ENCODE data around the gene USP10.

The USP10 gene

DNA sequence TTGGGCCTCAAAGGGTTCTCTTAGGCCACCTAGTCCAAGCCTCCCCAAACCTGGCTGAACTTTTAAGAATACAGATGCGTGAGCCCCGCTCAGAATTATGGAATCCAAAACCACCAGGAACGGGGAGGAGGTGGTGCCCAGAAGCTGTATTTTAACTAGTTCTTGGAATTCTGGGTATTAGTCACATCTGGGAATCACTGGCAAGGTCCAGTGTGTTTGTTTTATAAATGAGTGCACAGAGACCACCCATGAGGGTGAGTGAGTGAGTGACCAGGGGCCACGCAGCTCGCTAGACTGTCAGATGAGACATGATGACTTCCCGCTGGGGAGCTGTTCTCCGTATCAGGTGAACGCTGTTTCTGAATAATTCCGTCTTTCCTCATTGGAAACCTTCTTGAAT lies 37.3 kb upstream of the USP10 start:
- in situ Hi-C loops (cut with MboI; ENCODE audit: low sequenced_read_pairs, unreplicated experiment) = no loop called here
- TF ChIP-seq, protein P1, sequence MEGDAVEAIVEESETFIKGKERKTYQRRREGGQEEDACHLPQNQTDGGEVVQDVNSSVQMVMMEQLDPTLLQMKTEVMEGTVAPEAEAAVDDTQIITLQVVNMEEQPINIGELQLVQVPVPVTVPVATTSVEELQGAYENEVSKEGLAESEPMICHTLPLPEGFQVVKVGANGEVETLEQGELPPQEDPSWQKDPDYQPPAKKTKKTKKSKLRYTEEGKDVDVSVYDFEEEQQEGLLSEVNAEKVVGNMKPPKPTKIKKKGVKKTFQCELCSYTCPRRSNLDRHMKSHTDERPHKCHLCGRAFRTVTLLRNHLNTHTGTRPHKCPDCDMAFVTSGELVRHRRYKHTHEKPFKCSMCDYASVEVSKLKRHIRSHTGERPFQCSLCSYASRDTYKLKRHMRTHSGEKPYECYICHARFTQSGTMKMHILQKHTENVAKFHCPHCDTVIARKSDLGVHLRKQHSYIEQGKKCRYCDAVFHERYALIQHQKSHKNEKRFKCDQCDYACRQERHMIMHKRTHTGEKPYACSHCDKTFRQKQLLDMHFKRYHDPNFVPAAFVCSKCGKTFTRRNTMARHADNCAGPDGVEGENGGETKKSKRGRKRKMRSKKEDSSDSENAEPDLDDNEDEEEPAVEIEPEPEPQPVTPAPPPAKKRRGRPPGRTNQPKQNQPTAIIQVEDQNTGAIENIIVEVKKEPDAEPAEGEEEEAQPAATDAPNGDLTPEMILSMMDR (IDR thresholded peaks at IDR 0.05; ENCODE audit: borderline replicate concordance, control extremely low read depth, extremely low read depth, insufficient read depth, missing control alignments) = no peak
- DNase-seq (ENCODE audit: low spot score) = no peak

DNA sequence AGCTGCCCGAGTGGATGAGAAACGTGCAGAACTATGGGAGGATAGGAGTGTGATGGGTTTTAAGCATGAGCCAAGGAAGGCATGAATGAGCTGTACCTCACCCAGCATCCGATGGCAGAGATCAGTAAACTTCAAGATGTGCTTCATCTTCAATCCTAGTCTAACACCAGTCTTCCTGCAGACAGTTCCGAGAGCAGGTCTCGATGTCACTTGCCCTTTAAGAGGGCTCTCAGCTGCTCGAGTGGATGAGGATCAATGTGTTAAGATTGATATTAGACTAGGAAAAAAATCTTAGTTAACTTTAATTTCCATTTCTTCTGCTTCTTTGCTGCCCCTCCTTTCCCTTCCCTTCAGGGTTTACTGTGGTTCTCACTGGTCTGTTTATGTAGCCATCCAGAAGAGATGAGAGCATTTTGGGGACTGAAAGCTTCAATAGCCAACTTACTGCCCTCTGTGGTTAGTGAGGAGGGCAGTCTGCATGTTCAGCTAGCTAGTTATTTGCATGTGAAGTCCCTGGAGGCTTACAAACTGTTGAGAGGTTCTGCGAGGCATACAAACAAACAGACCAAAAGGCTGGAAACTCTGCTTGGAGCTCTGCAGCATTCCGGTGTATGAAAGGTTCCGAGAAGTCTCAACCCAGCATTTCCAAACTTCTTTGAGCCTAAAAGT lies 36.2 kb upstream of the USP10 start:
- in situ Hi-C loops (cut with MboI; ENCODE audit: low sequenced_read_pairs, unreplicated experiment) = no loop called here
- peak; percentile 53 for DNase-seq (ENCODE audit: low spot score)
- TF ChIP-seq, protein P1 (IDR thresholded peaks at IDR 0.05; ENCODE audit: borderline replicate concordance, control extremely low read depth, extremely low read depth, insufficient read depth, missing control alignments) = no peak

DNA sequence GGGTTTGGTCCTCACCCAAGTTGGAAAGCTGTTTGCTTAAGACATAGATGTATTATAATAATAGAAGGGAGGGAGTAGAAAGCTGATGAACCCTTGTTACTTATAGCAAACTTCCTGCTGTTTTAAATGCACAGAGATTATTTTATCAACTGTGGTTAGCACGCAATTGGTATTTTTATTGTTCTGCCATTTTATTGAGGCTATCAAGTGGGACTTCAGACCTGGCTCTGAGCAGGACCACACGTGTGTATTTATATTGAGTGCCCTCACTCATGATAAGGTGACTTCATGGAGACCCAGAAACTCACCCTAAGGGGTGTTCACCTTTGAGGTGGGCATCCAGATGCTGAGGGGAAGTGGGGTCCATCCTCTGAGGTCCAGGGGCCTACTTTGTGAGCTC lies 34.4 kb upstream of the USP10 start:
- in situ Hi-C loops (cut with MboI; ENCODE audit: low sequenced_read_pairs, unreplicated experiment) = no loop called here
- TF ChIP-seq, protein P1 (IDR thresholded peaks at IDR 0.05; ENCODE audit: borderline replicate concordance, control extremely low read depth, extremely low read depth, insufficient read depth, missing control alignments) = no peak
- DNase-seq (ENCODE audit: low spot score) = no peak

DNA sequence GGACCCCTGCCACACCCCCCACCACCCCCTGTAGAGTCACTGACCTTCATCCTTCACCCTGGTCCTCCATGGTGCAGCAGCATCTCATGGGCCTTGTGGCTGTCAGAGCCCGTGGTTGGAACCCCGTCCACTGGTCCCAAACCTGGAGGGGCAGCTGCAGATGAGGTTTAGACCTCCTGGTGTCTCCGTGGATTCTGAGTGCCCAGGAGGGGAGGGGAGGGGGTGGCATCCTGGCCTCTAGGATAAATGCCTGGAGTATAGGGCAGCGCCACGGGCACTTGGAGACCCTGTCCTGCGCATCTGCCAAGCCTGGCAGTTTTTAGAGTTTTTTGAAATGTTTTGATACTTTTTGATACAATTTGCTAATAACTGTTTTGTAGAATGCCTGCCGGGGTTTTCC lies 34.0 kb upstream of the USP10 start:
- TF ChIP-seq, protein P1 (IDR thresholded peaks at IDR 0.05; ENCODE audit: borderline replicate concordance, control extremely low read depth, extremely low read depth, insufficient read depth, missing control alignments) = no peak
- in situ Hi-C loops (cut with MboI; ENCODE audit: low sequenced_read_pairs, unreplicated experiment) = no loop called here
- no peak for DNase-seq (ENCODE audit: low spot score)

DNA sequence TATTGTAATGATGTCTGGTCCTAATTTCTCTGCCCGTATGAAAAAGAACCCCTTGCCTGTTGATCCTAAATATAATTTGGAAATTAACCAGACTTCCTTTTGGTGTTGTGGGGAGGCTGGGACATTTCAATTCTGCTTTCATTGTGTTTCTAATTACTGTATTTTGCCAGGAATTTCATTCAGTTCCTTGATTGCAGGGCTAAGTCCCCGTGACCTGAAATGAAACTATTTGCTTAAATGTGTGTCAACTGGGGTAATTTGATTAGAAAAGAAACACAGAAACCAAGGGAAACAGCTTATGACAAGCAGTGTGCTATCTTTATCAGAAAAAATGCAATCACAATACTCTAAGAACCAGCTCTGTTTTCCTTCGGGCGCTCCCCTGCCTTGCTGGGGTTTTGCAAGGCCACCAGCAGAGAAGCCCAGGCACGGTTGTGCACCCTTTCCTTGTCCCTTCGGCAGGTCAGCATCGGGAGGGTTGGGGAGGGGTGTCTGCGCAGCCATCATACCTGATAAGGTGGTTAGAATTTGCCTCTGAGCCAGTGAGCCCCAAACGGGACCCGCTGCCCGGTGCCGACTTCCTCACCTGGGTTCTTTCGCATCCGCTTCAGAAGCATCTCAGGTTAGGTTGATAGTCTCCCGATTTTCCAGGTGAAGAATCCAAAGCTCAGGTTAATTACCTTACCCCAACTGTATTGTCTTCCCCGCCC lies 32.0 kb upstream of the USP10 start:
- DNase-seq (ENCODE audit: low spot score) = no peak
- TF ChIP-seq, protein P1 (IDR thresholded peaks at IDR 0.05; ENCODE audit: borderline replicate concordance, control extremely low read depth, extremely low read depth, insufficient read depth, missing control alignments) = no peak
- in situ Hi-C loops (cut with MboI; ENCODE audit: low sequenced_read_pairs, unreplicated experiment) = no loop called here

DNA sequence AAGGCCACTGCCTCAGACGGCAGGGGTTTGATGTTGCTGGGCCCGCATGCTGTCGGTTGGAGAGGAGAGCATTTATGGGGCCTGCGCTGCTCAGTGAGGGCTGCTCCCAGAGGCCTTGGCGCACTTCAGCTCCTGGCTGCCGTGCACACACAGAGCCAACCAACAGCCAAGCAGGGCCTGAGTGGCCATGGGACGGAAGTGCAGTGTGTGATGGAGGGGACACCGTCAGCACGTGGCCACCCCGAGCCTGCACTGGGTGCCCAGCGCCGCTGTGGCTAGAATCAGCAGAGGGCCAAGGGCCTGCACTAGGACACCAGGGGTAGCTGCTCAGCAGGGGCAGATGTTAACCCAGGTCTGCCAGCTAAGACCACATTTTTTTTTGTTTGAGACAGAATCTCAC lies 29.7 kb upstream of the USP10 start:
- no peak for DNase-seq (ENCODE audit: low spot score)
- TF ChIP-seq, protein P1 (IDR thresholded peaks at IDR 0.05; ENCODE audit: borderline replicate concordance, control extremely low read depth, extremely low read depth, insufficient read depth, missing control alignments) = no peak
- in situ Hi-C loops (cut with MboI; ENCODE audit: low sequenced_read_pairs, unreplicated experiment) = no loop called here
